PC-3 (cell line): ENCODE results near the gene PRSS38.

Experiments
- CTCF ChIP-seq: fragments of 300-600 bp; sonication (generic); conservative IDR thresholded peaks from 2 replicates; pipeline ENCODE4 v1.5.1; 2017; ENCODE audit warnings: antibody characterized with exemption, low read depth, mild to moderate bottlenecking, low read length
- EZH2 ChIP-seq: fragments of 300-600 bp; sonication (generic); IDR thresholded peaks from one replicate; pipeline ENCODE4 v1.6.1; 2017; ENCODE audit warnings: antibody characterized with exemption, mild to moderate bottlenecking, low read length; ENCODE audit not compliant: unreplicated experiment
- EZH2phosphoT487 ChIP-seq: fragments of 300-600 bp; sonication (generic); IDR thresholded peaks from 2 replicates; pipeline ENCODE4 v1.6.1; 2018; ENCODE audit warnings: mild to moderate bottlenecking, antibody characterized with exemption, low read length, borderline replicate concordance

- TF ChIP-seq CTCF (no peak), EZH2phosphoT487 (no peak), EZH2 (no peak)
Measured at GRCh38 chr1:227776331-227776771, 39.1 kb upstream of the PRSS38 start.
